Measurements from ENCODE around the gene NOP9.
"Not testable (repeated sequence)": the region's sequence is repeated elsewhere in the genome, so short reads cannot be mapped to it uniquely, and the experiment has no call there.

NOP9 gene

GRCh38 chr14:24325963-24326362 lies 26.3 kb downstream of the NOP9 start:
- no peak for DNase-seq (ENCODE audit: low read depth in 2 of 2)

- DNase-seq (ENCODE audit: low read depth in 2 of 2), result no peak
These were observed 27.7 kb downstream of the NOP9 start for GRCh38 chr14:24327303-24327702.

- not testable (repeated sequence) for DNase-seq (ENCODE audit: low read depth in 2 of 2)
These were observed 28.3 kb downstream of the NOP9 start for GRCh38 chr14:24327914-24328313.

- DNase-seq (ENCODE audit: low read depth in 2 of 2), result no peak
These were observed 29.5 kb downstream of the NOP9 start for GRCh38 chr14:24329073-24329663.

GRCh38 chr14:24329736-24330135 lies 30.1 kb downstream of the NOP9 start:
- DNase-seq (ENCODE audit: low read depth in 2 of 2), result no peak

GRCh38 chr14:24330973-24331674 lies 31.5 kb downstream of the NOP9 start:
- no peak for DNase-seq (ENCODE audit: low read depth in 2 of 2)

- no peak for DNase-seq (ENCODE audit: low read depth in 2 of 2)
These were observed 32.1 kb downstream of the NOP9 start for GRCh38 chr14:24331731-24332267.

GRCh38 chr14:24332268-24332993 lies 32.8 kb downstream of the NOP9 start:
- DNase-seq (ENCODE audit: low read depth in 2 of 2), result no peak

- DNase-seq (ENCODE audit: low read depth in 2 of 2), result no peak
These were observed 35.0 kb downstream of the NOP9 start, which contains the start of gene ADCY4 for GRCh38 chr14:24334431-24335291. TSS of gene ADCY4 (minus strand) at chr14:24335071. CDS start at chr14:24334652, 419 bp downstream.

- DNase-seq (ENCODE audit: low read depth in 2 of 2), result no peak
These were observed 36.0 kb downstream of the NOP9 start for GRCh38 chr14:24335461-24336171.

GRCh38 chr14:24337144-24337823 lies 37.6 kb downstream of the NOP9 start:
- DNase-seq (ENCODE audit: low read depth in 2 of 2), result no peak

- DNase-seq (ENCODE audit: low read depth in 2 of 2), result no peak
These were observed 38.1 kb downstream of the NOP9 start for GRCh38 chr14:24337824-24338175.

GRCh38 chr14:24338843-24339242 lies 39.2 kb downstream of the NOP9 start:
- DNase-seq (ENCODE audit: low read depth in 2 of 2), result no peak

GRCh38 chr14:24339284-24340151 lies 39.9 kb downstream of the NOP9 start, which contains the start of gene RIPK3:
TSS of gene RIPK3 (minus strand) at chr14:24339991. CDS start at chr14:24339826, 165 bp downstream.
- DNase-seq (ENCODE audit: low read depth in 2 of 2), result no peak

- DNase-seq (ENCODE audit: low read depth in 2 of 2), result no peak
These were observed 41.0 kb downstream of the NOP9 start for GRCh38 chr14:24340606-24341005.

- DNase-seq (ENCODE audit: low read depth in 2 of 2), result no peak
These were observed 43.2 kb downstream of the NOP9 start for GRCh38 chr14:24342889-24343288.

- DNase-seq (ENCODE audit: low read depth in 2 of 2), result no peak
These were observed 44.4 kb downstream of the NOP9 start for GRCh38 chr14:24343795-24344660.

GRCh38 chr14:24347134-24347533 lies 47.5 kb downstream of the NOP9 start:
- no peak for DNase-seq (ENCODE audit: low read depth in 2 of 2)
